Activated naive CD4-positive, alpha-beta T cell treated with anti-CD3 and anti-CD28 coated beads for 36 hours (primary cell): ENCODE measurements around the gene IP6K3. TPM values are rescaled to one million over a fixed set of nuclear protein-coding genes. Genes with fewer than 3 reads are reported as not detected.
A peak's percentile ranks its signal among the peaks of the same experiment; 100 is the strongest.

Experiments
- CTCF ChIA-PET: fragments of 350-600 bp; sonication (Branson Sonifier 250); formaldehyde crosslinking; loops from one replicate; lab custom pipeline; 2021; ENCODE audit warnings: antibody characterized with exemption; lab: Charles Lee
- DNase-seq: peaks from one replicate; pipeline ENCODE4 v3.0.0-alpha.2; 2020
- H3K27ac Mint-ChIP-seq: one replicate; pipeline ENCODE4 v1.8.0; 2021; ENCODE audit warnings: mild to moderate bottlenecking, mixed read lengths
- H3K27me3 Mint-ChIP-seq: one replicate; pipeline ENCODE4 v1.8.0; 2021; ENCODE audit warnings: low read depth, mixed read lengths
- H3K36me3 Mint-ChIP-seq: one replicate; pipeline ENCODE4 v1.8.0; 2021; ENCODE audit warnings: low read depth, mixed read lengths
- H3K4me1 Mint-ChIP-seq: one replicate; pipeline ENCODE4 v1.8.0; 2021; ENCODE audit warnings: low read depth, mixed read lengths
- H3K4me3 Mint-ChIP-seq: one replicate; pipeline ENCODE4 v1.8.0; 2021; ENCODE audit warnings: mild to moderate bottlenecking, moderate library complexity, mixed read lengths
- H3K9me3 Mint-ChIP-seq: one replicate; pipeline ENCODE4 v1.8.0; 2021; ENCODE audit warnings: mixed read lengths
- intact Hi-C: fragments of 100-400 bp; cut with micrococcal nuclease; formaldehyde crosslinking; loops from one replicate; pipeline ENCODE4 v1.15.1; 2023
- total RNA-seq, 2 experiments: library from RNA; stranded (reverse); gene quantifications; one replicate each; pipeline ENCODE4 v1.2.3, GENCODE V29; 2021

The IP6K3 gene
- total RNA-seq, 2 experiments from 2014 or later: not detected

GRCh38 chr6:33776764-33777163 lies 30.1 kb upstream of the IP6K3 start:
- peaks cover 3% of the 10 kb centered on the region for H3K4me1 Mint-ChIP-seq
- CTCF ChIA-PET: interaction anchor here (1.2 to 2.1 kb wide), 2 partner anchors 9 to 15 kb away, joined by 3 to 6 read pairs; no protein-coding TSS in a partner anchor
- no peaks in the 10 kb centered on the region for H3K27me3 Mint-ChIP-seq
- no peak for DNase-seq
- peaks cover 41% of the 10 kb centered on the region for H3K36me3 Mint-ChIP-seq
- intact Hi-C loops: no loop called here
- H3K9me3 Mint-ChIP-seq: no peaks in the 10 kb centered on the region
- no peak overlapping the region for H3K27ac Mint-ChIP-seq
- no peak overlapping the region for H3K4me3 Mint-ChIP-seq

DNA sequence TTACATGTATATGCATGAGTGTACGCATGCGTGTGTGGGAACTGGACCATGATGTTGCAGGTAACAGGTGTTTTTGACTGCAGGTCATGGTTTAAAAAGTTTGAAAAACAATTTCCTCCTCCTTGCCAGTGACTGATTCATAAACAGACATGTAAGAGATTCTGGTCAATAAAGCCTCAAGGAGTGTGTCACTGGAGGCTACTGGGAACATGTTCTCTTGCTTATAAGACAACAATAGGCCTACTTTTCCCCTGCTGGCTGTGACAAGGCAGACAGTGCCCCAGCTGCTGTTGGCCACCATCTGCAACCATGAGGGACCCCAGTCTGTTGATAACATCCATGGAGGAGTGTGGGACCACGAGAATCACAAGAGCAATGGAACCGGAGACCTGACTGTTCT lies 29.5 kb upstream of the IP6K3 start:
- no peak for DNase-seq
- intact Hi-C loops: no loop called here
- Mint-ChIP-seq H3K4me1 (peaks cover 3% of the 10 kb centered on the region), H3K4me3 (no peak overlapping the region), H3K27ac (peak overlapping the region; percentile 41), H3K9me3 (no peaks in the 10 kb centered on the region), H3K27me3 (no peaks in the 10 kb centered on the region), H3K36me3 (peaks cover 41% of the 10 kb centered on the region)
- CTCF ChIA-PET: interaction anchor here (2.1 kb wide), 1 partner anchor 9 kb away, joined by 6 read pairs; no protein-coding TSS in a partner anchor

- H3K27ac Mint-ChIP-seq: no peak overlapping the region
- H3K9me3 Mint-ChIP-seq: no peaks in the 10 kb centered on the region
- H3K4me1 Mint-ChIP-seq: peaks cover 3% of the 10 kb centered on the region
- no peaks in the 10 kb centered on the region for H3K27me3 Mint-ChIP-seq
- no peak for DNase-seq
- H3K4me3 Mint-ChIP-seq: no peak overlapping the region
- CTCF ChIA-PET: interaction anchor here (1.0 kb wide), 1 partner anchor 12 kb away, joined by 3 read pairs; no protein-coding TSS in a partner anchor
- H3K36me3 Mint-ChIP-seq: peaks cover 33% of the 10 kb centered on the region
- intact Hi-C loops: no loop called here
Observed at GRCh38 chr6:33774774-33775173, 28.1 kb upstream of the IP6K3 start.

DNA sequence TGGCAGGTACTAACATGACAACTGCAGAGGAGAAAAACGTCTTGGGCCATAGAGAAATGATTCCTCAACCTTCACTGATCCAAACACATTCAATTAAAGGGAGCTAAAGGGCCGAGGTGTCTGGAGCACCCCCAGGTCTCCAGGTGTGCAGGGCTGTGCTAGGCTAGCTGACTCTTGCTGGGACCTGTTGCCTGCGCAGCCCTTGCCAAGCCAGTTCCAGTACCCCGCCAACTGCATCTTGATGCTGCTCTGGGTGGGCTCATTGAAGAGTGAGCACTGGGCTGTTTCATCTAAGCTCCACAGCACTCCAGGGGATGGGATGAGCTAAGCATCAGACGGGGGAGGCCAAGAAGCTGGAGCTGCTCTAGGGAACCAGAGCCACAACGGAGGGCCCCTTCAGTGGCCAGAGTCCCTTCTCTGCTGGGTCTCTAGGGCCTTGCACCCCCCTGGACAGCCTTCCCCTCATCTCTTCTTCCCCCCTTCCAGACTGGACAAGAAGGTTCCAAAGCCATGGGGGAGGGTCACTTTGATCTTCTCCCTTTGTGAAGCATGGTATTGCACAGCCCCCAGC lies 26.3 kb upstream of the IP6K3 start:
- Mint-ChIP-seq H3K4me3 (no peak overlapping the region), H3K27ac (no peak overlapping the region), H3K36me3 (peaks cover 20% of the 10 kb centered on the region), H3K9me3 (no peaks in the 10 kb centered on the region), H3K4me1 (peaks cover 3% of the 10 kb centered on the region), H3K27me3 (no peaks in the 10 kb centered on the region)
- DNase-seq: no peak
- intact Hi-C loops: no loop called here
- CTCF ChIA-PET: interaction anchor here (0.5 to 7.7 kb wide), 8 partner anchors 11 to 296 kb away, joined by 3 to 66 read pairs (median 3); no protein-coding TSS in a partner anchor

DNA sequence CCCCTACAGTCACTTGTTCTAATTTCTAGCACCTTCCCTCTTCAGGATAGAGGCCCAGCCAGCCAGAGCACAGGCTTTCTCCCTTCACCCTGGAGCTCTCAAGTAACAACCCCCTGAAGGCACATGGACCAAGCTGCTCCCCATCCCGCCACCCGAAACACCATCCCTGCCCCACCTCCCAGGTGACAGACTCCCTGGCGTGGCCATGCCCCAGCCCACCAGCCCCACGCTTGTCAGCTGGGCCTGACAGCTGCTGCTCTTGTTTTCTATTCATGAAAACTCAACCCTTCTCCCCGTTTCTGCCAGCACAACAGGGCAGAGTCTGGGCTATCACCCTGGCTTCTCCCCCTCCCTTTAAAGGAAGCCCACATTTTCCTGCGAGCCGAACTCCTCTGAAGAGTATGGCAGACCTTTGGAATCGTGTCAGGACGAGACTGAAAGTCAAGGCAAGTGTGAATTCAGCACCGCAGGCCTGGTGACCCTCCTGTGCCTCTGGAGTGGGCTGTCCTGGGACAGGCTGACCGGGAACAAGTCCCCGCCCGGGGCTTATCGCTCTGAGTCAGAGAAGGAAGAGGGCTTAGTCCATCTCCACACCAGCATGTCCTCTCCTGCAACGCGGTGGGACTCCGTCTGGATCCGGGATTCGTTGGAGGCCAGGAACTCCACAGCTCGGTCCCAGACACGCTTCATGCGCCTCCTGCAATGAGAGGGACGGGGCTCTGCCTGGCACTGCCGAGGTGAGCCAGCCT lies 25.6 kb upstream of the IP6K3 start:
- H3K36me3 Mint-ChIP-seq: peaks cover 16% of the 10 kb centered on the region

DNA sequence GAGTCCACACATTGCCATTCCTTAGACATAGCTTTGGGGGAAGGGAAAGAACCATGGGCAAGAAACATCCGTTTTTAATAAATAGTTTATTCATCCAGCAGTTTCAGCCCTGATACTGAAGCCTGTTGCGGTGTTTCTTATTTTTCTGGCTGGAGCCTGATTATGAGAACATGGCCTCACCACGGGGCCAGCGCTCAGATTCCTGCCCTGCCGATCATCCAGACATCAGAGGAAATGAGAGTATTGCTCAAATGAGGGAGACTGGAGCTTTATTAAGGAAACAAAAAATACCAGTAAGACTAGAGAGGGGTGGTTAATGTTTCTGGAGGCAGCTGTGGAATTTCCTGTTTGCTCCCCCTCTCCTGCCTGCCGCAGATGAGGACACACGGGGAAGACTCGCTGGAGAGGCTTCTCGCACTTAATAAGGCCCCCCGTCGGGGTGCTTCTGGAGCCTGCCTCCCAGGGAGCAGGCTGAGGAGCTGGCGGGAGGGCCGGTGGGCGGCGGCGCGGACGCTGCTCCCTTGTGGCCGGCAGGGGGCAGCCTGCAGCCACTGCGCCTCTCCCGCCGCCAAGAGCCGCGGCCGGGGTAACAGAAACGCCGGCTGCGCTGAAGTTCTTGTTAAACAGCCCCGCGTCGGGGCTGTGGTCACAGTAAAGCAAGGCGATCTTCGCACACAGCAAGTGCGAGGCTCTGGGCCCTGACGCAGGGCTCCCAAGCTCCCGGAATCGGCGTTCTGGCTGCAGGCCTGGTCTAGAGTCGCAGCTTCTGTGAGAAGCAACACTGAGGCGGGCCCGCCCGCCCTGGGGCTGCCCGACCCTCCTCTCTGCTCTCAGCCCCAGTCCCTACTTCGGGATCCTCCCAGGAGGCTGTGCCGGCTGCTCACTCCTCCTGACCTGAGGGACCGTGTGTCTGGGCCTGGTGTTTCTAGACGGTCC lies 24.7 kb upstream of the IP6K3 start:
- intact Hi-C loops: loop anchor here (2.0 kb wide), 1 partner anchor 27 kb away; no protein-coding TSS in a partner anchor
- Mint-ChIP-seq H3K4me3 (no peak overlapping the region), H3K36me3 (peaks cover 13% of the 10 kb centered on the region), H3K27ac (no peak overlapping the region), H3K27me3 (no peaks in the 10 kb centered on the region), H3K4me1 (peaks cover 3% of the 10 kb centered on the region), H3K9me3 (no peaks in the 10 kb centered on the region)
- CTCF ChIA-PET: interaction anchor here (0.6 to 7.7 kb wide), 39 partner anchors 8 to 726 kb away, joined by 3 to 66 read pairs (median 3); partner anchors contain the start of gene UQCC2
- peak; percentile 63 for DNase-seq

More for the DNA sequence above, 25.6 kb upstream of the IP6K3 start:
- CTCF ChIA-PET: interaction anchor here (0.6 to 7.7 kb wide), 28 partner anchors 10 to 725 kb away, joined by 3 to 66 read pairs (median 3); partner anchors contain the start of gene UQCC2
- no peak overlapping the region for H3K27ac Mint-ChIP-seq
- H3K4me3 Mint-ChIP-seq: no peak overlapping the region
- H3K9me3 Mint-ChIP-seq: no peaks in the 10 kb centered on the region
- DNase-seq: no peak
- H3K27me3 Mint-ChIP-seq: no peaks in the 10 kb centered on the region
- peaks cover 3% of the 10 kb centered on the region for H3K4me1 Mint-ChIP-seq
- intact Hi-C loops: no loop called here

DNA sequence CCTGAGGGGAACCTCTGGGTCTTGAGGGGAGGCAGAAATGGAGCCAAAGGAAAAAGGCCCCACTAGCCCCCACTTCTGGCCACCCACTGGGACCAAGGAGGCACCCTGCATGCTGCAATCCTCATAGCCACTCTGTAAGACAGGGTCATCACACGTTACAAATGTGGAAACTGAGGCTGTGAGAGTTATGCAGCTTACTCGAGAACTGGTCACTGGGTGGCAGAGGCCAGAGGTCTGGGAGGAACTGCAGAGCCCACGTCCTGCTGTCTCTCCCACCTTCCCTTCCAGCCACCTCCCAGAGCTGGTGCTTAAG lies 24.1 kb upstream of the IP6K3 start:
- CTCF ChIA-PET: interaction anchor here (0.6 to 7.7 kb wide), 35 partner anchors 9 to 383 kb away, joined by 3 to 66 read pairs (median 4); partner anchors contain the start of gene UQCC2
- intact Hi-C loops: loop anchor here (2.0 kb wide), 1 partner anchor 26 kb away; no protein-coding TSS in a partner anchor
- Mint-ChIP-seq H3K4me1 (peaks cover 3% of the 10 kb centered on the region), H3K27me3 (no peaks in the 10 kb centered on the region), H3K4me3 (no peak overlapping the region), H3K9me3 (no peaks in the 10 kb centered on the region), H3K36me3 (peaks cover 10% of the 10 kb centered on the region), H3K27ac (no peak overlapping the region)
- no peak for DNase-seq

DNA sequence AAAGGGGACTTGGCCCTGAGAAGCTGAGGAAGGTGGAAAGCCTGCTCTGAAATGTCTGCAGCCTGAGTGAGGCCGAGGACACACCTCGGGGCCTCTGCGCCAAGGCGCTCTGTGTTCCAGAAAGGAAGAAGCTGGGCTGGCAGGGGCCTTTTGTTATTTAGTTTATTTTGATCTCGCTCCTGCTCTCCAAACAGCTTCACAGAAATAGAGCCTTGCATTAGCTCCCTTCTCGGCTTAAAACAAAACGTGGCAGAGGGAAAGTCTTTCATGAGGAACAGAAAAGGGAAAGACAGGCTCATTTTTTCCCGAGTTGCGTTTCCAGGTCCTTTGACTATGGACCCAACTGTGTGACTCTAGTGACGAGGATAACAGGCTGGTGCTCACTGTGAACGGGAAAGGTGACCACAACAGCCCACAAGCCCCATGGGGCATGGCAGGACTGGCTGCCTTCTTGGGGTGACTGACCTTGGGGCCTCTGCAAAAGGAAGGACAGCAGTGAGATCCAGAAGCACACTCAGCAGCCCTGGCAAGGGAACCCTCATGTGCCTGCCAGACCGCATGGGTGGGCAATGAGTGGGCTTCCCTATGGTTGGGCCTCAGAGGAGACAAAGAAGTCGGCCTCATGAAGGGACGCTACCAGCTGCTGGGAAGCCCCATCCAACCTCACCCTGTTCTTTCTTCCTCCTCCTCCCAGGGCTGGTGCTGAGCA lies 23.6 kb upstream of the IP6K3 start:
- peaks cover 3% of the 10 kb centered on the region for H3K4me1 Mint-ChIP-seq
- no peak overlapping the region for H3K27ac Mint-ChIP-seq
- H3K27me3 Mint-ChIP-seq: no peaks in the 10 kb centered on the region
- CTCF ChIA-PET: interaction anchor here (0.5 to 7.7 kb wide), 17 partner anchors 9 to 384 kb away, joined by 3 to 66 read pairs (median 4); partner anchors contain the start of gene UQCC2
- DNase-seq: no peak
- H3K36me3 Mint-ChIP-seq: peaks cover 6% of the 10 kb centered on the region
- intact Hi-C loops: loop anchor here (2.0 kb wide), 1 partner anchor 25 kb away; no protein-coding TSS in a partner anchor
- H3K4me3 Mint-ChIP-seq: no peak overlapping the region
- H3K9me3 Mint-ChIP-seq: no peaks in the 10 kb centered on the region

DNA sequence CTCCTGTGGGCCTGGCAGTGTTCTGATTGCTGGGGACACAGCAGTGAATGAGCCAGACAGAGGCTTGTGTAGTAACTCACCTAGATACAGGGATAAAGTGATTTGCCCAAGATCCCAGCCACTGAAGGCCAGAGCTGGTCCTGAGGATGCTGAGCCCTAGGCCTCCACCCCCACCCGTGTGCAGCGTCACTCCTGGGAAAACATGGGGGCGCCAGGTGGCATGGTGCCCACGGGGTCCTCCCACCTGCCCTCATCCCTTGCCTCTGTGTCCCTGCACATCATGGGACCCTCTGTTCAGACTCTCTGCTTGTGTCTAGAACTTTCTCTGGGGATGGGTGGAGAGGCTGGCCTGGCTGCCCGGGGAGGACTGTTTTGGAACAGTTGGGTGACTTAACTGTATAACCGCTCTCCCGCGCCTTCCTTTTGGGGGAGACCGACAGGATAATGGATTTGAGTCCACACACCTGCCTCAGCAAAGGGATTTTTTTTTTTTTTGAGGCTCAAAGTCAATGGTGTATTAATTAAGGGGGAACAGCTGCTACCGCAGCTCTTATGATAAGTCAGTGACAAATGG lies 22.6 kb upstream of the IP6K3 start:
- no peaks in the 10 kb centered on the region for H3K9me3 Mint-ChIP-seq
- H3K4me3 Mint-ChIP-seq: no peak overlapping the region
- H3K27ac Mint-ChIP-seq: no peak overlapping the region
- H3K27me3 Mint-ChIP-seq: no peaks in the 10 kb centered on the region
- DNase-seq: no peak
- CTCF ChIA-PET: interaction anchor here (0.8 to 7.7 kb wide), 11 partner anchors 8 to 385 kb away, joined by 3 to 66 read pairs (median 6); no protein-coding TSS in a partner anchor
- H3K4me1 Mint-ChIP-seq: peaks cover 3% of the 10 kb centered on the region
- H3K36me3 Mint-ChIP-seq: no peaks in the 10 kb centered on the region
- intact Hi-C loops: loop anchor here (2.0 kb wide), 1 partner anchor 385 kb away; no protein-coding TSS in a partner anchor

- Mint-ChIP-seq H3K9me3 (no peaks in the 10 kb centered on the region), H3K27me3 (no peaks in the 10 kb centered on the region), H3K27ac (no peak overlapping the region), H3K4me1 (peaks cover 3% of the 10 kb centered on the region), H3K36me3 (no peaks in the 10 kb centered on the region), H3K4me3 (no peak overlapping the region)
- peak; percentile 85 for DNase-seq
- CTCF ChIA-PET: interaction anchor here (0.7 to 7.7 kb wide), 9 partner anchors 23 to 386 kb away, joined by 3 to 66 read pairs (median 6); no protein-coding TSS in a partner anchor
- intact Hi-C loops: loop anchor here (1.0 to 2.0 kb wide), 2 partner anchors 259 to 386 kb away; no protein-coding TSS in a partner anchor
Observed at GRCh38 chr6:33768644-33769120, 22.0 kb upstream of the IP6K3 start.
